GM23248 (cell line): ENCODE data around the gene LRCH4. TPM values are rescaled to one million over a fixed set of nuclear protein-coding genes. Genes with fewer than 3 reads are reported as not detected.

ENCODE experiments used
- DNase-seq: peaks from one replicate; pipeline ENCODE4 v3.0.0-alpha.2; 2015
- H2AFZ ChIP-seq: fragments of 200-600 bp; sonication (generic); 2 replicates; pipeline ENCODE4 v1.6.1; 2016; ENCODE audit warnings: antibody characterized with exemption
- H3F3A ChIP-seq: fragments of 200-600 bp; sonication (generic); 2 replicates; pipeline ENCODE4 v1.6.1; 2016; ENCODE audit warnings: mild to moderate bottlenecking, antibody characterized with exemption, mixed run types; ENCODE audit not compliant: insufficient read depth
- H3K27ac ChIP-seq: fragments of 200-600 bp; sonication (generic); 2 replicates; pipeline ENCODE4 v1.5.1; 2016; ENCODE audit warnings: mild to moderate bottlenecking
- H3K27me3 ChIP-seq: fragments of 200-600 bp; sonication (generic); replicated peaks from 2 replicates; pipeline ENCODE4 v1.6.1; 2016; ENCODE audit warnings: mild to moderate bottlenecking; ENCODE audit not compliant: insufficient read depth
- H3K36me3 ChIP-seq: fragments of 200-600 bp; sonication (generic); 2 replicates; pipeline ENCODE4 v1.6.1; 2016; ENCODE audit warnings: low read depth, mild to moderate bottlenecking
- H3K4me1 ChIP-seq: fragments of 200-600 bp; sonication (generic); 2 replicates; pipeline ENCODE4 v1.6.1; 2016; ENCODE audit warnings: mild to moderate bottlenecking; ENCODE audit not compliant: insufficient read depth
- H3K4me2 ChIP-seq: fragments of 200-600 bp; sonication (generic); one replicate; pipeline ENCODE4 v1.6.1; 2016; ENCODE audit warnings: mild to moderate bottlenecking; ENCODE audit not compliant: unreplicated experiment
- H3K4me3 ChIP-seq: fragments of 200-600 bp; sonication (generic); 2 replicates; pipeline ENCODE4 v1.5.1; 2016; ENCODE audit warnings: mild to moderate bottlenecking
- H3K79me2 ChIP-seq: fragments of 200-600 bp; sonication (generic); 2 replicates; pipeline ENCODE4 v1.6.1; 2016; ENCODE audit warnings: mild to moderate bottlenecking; ENCODE audit not compliant: insufficient read depth
- H3K9ac ChIP-seq: fragments of 200-600 bp; sonication (generic); 2 replicates; pipeline ENCODE4 v1.6.1; 2016; ENCODE audit warnings: mild to moderate bottlenecking
- H3K9me2 ChIP-seq: fragments of 200-600 bp; sonication (generic); 2 replicates; pipeline ENCODE4 v1.6.1; 2016; ENCODE audit warnings: mixed run types, mild to moderate bottlenecking, moderate library complexity; ENCODE audit not compliant: insufficient read depth
- H3K9me3 ChIP-seq: fragments of 200-600 bp; sonication (generic); one replicate; pipeline ENCODE4 v1.6.1; 2017; ENCODE audit warnings: low read depth
- H4K20me1 ChIP-seq: fragments of 200-600 bp; sonication (generic); 2 replicates; pipeline ENCODE4 v1.6.0; 2016; ENCODE audit not compliant: insufficient read depth
- EZH2 ChIP-seq: fragments of 200-600 bp; sonication (generic); IDR thresholded peaks from 2 replicates; pipeline ENCODE4 v1.6.1; 2018; ENCODE audit warnings: antibody characterized with exemption, mild to moderate bottlenecking; ENCODE audit not compliant: insufficient read depth, poor library complexity, severe bottlenecking
- EZH2phosphoT487 ChIP-seq: fragments of 200-600 bp; sonication (generic); IDR thresholded peaks from 2 replicates; pipeline ENCODE4 v1.6.1; 2018; ENCODE audit warnings: antibody characterized with exemption, moderate library complexity, mild to moderate bottlenecking, low read depth; ENCODE audit not compliant: insufficient read depth
- WGBS, 2 experiments: methylation state at CpG; one replicate each; pipeline ENCODE4 v1.1.6; 2015 to 2017; ENCODE audit warnings: low lambda C conversion rate in 2 of 2, low coverage in 1 of 2; ENCODE audit errors: missing lambda C conversion rate in 2 of 2; 5-methylcytosine and 5-hydroxymethylcytosine counted together
- in situ Hi-C: fragments of 300-500 bp; cut with MboI; formaldehyde crosslinking; loops from 2 replicates; pipeline ENCODE4 v1.15.0; 2020
- polyA plus RNA-seq: library from polyadenylated mRNA; unstranded; fragments of >200 nt; fragmentation: Nextera tagmentation; extraction: Ambion mirVana; gene quantifications from 2 replicates; pipeline ENCODE4 v1.2.1, GENCODE V29; 2016
- total RNA-seq: library from RNA; depleted of rRNA; stranded (reverse); fragments of >200 nt; shearing (Covaris generic); gene quantifications from 2 replicates; pipeline ENCODE4 v1.2.3, GENCODE V29; 2014

Gene LRCH4
- total and polyA plus RNA-seq, 2 experiments from 2014 or later, result 12.9 to 13.6 TPM

- H3F3A ChIP-seq, result no peaks in the 10 kb centered on the region
- H3K4me3 ChIP-seq, result no peak overlapping the region
- H3K9me3 ChIP-seq, result no peaks in the 10 kb centered on the region
- no peak for DNase-seq
- no peaks in the 10 kb centered on the region for H3K27me3 ChIP-seq
- 80% methylated on average over 21 of the region's 21 CpGs for WGBS, 2 experiments
- H3K27ac ChIP-seq, result no peak overlapping the region
- in situ Hi-C loops, result no loop called here
- no peaks in the 10 kb centered on the region for H3K79me2 ChIP-seq
- no peaks in the 10 kb centered on the region for H3K4me1 ChIP-seq
- no peaks in the 10 kb centered on the region for H4K20me1 ChIP-seq
- H3K9me2 ChIP-seq, result no peaks in the 10 kb centered on the region
- TF ChIP-seq EZH2 (no peak), EZH2phosphoT487 (no peak)
- no peak overlapping the region for H3K9ac ChIP-seq
- no peak overlapping the region for H3K4me2 ChIP-seq
- no peaks in the 10 kb centered on the region for H3K36me3 ChIP-seq
- no peak overlapping the region for H2AFZ ChIP-seq
Measured at GRCh38 chr7:100627238-100627549, 41.3 kb upstream of the LRCH4 start.

- H3K4me3 ChIP-seq, result peak overlapping the region; percentile 62
- no peaks in the 10 kb centered on the region for H3K79me2 ChIP-seq
- H3K9me2 ChIP-seq, result no peaks in the 10 kb centered on the region
- no peak overlapping the region for H3K27ac ChIP-seq
- DNase-seq, result peak; percentile 90
- H3K36me3 ChIP-seq, result no peaks in the 10 kb centered on the region
- H3F3A ChIP-seq, result no peaks in the 10 kb centered on the region
- no peaks in the 10 kb centered on the region for H4K20me1 ChIP-seq
- H3K9ac ChIP-seq, result peak overlapping the region; percentile 40
- 8 to 23% methylated on average over 12 to 36 of the region's 37 CpGs for WGBS, 2 experiments
- H3K9me3 ChIP-seq, result no peaks in the 10 kb centered on the region
- no peaks in the 10 kb centered on the region for H3K27me3 ChIP-seq
- no peaks in the 10 kb centered on the region for H3K4me1 ChIP-seq
- peak overlapping the region; percentile 73 for H2AFZ ChIP-seq
- no peak for TF ChIP-seq EZH2phosphoT487
- TF ChIP-seq EZH2, result no peak
- H3K4me2 ChIP-seq, result peak overlapping the region; percentile 59
- in situ Hi-C loops, result no loop called here
Measured at GRCh38 chr7:100626530-100627237, 40.8 kb upstream of the LRCH4 start.

DNA sequence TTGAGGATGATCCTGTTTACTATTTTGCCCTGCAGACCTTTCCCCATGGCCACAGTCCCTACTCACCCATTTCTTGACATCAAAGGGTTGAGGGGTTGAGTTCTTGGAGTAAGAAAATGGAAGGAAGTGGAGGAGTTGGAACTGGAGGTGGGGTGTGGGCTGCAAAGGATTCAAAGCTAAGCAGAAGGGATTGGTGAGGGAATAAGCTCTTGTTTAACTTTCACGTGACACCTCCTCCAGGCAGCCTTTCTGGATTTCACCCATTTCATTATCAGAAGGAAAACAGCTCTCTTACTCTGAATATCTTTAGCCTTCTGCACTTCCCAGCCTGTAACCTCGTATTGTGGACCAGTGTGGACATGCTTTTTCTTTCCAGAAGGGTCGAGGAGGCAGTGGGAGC is 40.1 kb upstream of the LRCH4 start:
- H2AFZ ChIP-seq, result peak overlapping the region; percentile 73
- H3K4me3 ChIP-seq, result peak overlapping the region; percentile 62
- no peaks in the 10 kb centered on the region for H3K9me3 ChIP-seq
- H3K27me3 ChIP-seq, result no peaks in the 10 kb centered on the region
- no peaks in the 10 kb centered on the region for H3K79me2 ChIP-seq
- no peak for DNase-seq
- 11 to 14% methylated on average over 3 of the region's 3 CpGs for WGBS, 2 experiments
- no peak for TF ChIP-seq EZH2
- no peak for TF ChIP-seq EZH2phosphoT487
- H3K4me1 ChIP-seq, result no peaks in the 10 kb centered on the region
- no peak overlapping the region for H3K27ac ChIP-seq
- in situ Hi-C loops, result no loop called here
- H3K9me2 ChIP-seq, result no peaks in the 10 kb centered on the region
- no peaks in the 10 kb centered on the region for H3F3A ChIP-seq
- no peaks in the 10 kb centered on the region for H3K36me3 ChIP-seq
- no peak overlapping the region; the same call in 1 of the 2 replicates for H3K9ac ChIP-seq
- H3K4me2 ChIP-seq, result peak overlapping the region; percentile 59
- H4K20me1 ChIP-seq, result no peaks in the 10 kb centered on the region

DNA sequence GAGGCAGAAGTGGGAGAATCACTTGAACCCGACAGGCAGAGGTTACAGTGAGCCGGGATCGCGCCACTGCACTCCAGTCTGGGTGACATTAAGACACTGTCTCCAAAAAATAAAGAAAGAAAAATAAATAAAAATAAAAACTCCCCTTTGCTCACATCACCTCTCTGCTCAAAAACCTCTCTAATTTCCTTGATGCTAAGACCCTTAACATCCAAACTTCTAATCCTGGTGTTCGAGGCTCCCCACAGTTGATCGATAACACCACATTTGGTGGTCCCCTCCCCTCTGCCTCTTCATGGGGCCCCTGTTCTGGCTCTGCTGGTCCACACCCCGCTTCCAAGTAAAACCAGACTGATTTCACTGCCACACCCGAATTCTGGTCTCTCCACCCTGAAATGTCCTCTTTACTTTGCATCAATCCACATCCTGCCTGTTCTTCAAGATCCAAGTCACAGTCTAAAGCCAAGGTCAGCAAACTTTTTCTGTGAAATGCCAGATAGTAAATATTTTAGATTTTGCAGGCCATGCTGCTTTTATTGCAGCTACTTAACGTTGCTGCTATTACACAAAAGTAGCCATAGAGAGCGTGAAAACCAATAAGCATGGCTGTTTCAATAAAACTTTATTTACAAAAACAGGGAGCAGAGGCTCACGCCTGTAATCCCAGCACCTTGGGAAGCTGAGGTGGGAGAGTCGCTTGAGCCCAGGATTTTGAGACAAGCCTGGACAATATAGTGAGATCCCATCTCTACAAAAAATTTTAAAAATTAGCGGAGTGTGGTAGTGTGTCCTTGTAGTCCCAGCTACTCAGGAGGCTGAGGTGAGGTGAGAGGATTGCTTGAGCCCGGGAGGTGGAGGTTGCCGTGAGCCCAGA is 38.3 kb upstream of the LRCH4 start:
- Histone ChIP-seq H3K4me2 (no peak overlapping the region), H3K27me3 (no peaks in the 10 kb centered on the region), H3K9me3 (no peaks in the 10 kb centered on the region), H3K36me3 (no peaks in the 10 kb centered on the region), H3K4me3 (no peak overlapping the region), H3K9ac (no peak overlapping the region), H3K9me2 (no peaks in the 10 kb centered on the region), H3K4me1 (no peaks in the 10 kb centered on the region), H3K79me2 (no peaks in the 10 kb centered on the region), H3K27ac (no peak overlapping the region), H3F3A (no peaks in the 10 kb centered on the region), H2AFZ (no peak overlapping the region), H4K20me1 (no peaks in the 10 kb centered on the region)
- DNase-seq, result no peak
- WGBS, 2 experiments, result 60 to 63% methylated on average over 15 of the region's 15 CpGs
- in situ Hi-C loops, result no loop called here
- TF ChIP-seq EZH2 (no peak), EZH2phosphoT487 (no peak)
